Prostate gland (tissue), 2 donors: ENCODE measurements around the gene LZTR1. TPM values are rescaled to one million over a fixed set of nuclear protein-coding genes. Genes with fewer than 3 reads are reported as not detected.
"Not testable (repeated sequence)": the region's sequence is repeated elsewhere in the genome, so short reads cannot be mapped to it uniquely, and the experiment has no call there.

Experiments used
- DNase-seq: peaks from one replicate; pipeline ENCODE4 v3.0.0-alpha.2; 2019; ENCODE audit warnings: low spot score
- H3K27ac ChIP-seq, 2 donors: fragments of 200-600 bp; sonication (generic); 2 replicates each; pipeline ENCODE4 v1.5.1; 2017 to 2019
- H3K27me3 ChIP-seq: fragments of 200-600 bp; sonication (generic); replicated peaks from 2 replicates; pipeline ENCODE4 v1.5.1; 2019; ENCODE audit not compliant: insufficient read depth
- H3K36me3 ChIP-seq, 2 donors: fragments of 200-600 bp; sonication (generic); 1 replicate in 1 of 2; 2 replicates in 1 of 2; pipeline versions ENCODE4 v1.5.1 to v1.8.1; 2017 to 2019
- H3K4me1 ChIP-seq: fragments of 200-600 bp; sonication (generic); replicated peaks from 2 replicates; pipeline ENCODE4 v1.5.1; 2019
- H3K4me3 ChIP-seq, 2 donors: fragments of 200-600 bp; sonication (generic); 2 replicates each; pipeline ENCODE4 v1.5.1; 2017 to 2019
- H3K9me3 ChIP-seq: fragments of 200-600 bp; sonication (generic); 2 replicates; pipeline ENCODE4 v1.5.1; 2017
- POLR2A ChIP-seq: fragments of 450-650 bp; IDR thresholded peaks from one replicate; pipeline ENCODE4 v1.6.1; 2016; ENCODE audit warnings: antibody characterized with exemption, mild to moderate bottlenecking
- POLR2AphosphoS5 ChIP-seq: sonication (generic); formaldehyde crosslinking; IDR thresholded peaks from one replicate; pipeline ENCODE4 v1.6.1; 2017; ENCODE audit warnings: antibody characterized with exemption
- WGBS: methylation state at CpG from one replicate; pipeline ENCODE4 v1.1.5; 2018; 5-methylcytosine and 5-hydroxymethylcytosine counted together
- intact Hi-C: fragments of 100-400 bp; cut with DNase I; formaldehyde crosslinking; loops from one replicate; pipeline ENCODE4 v1.14.2; 2022
- microRNA counts, 2 donors: library from miRNA; unstranded; fragments of <30 nt; microRNA quantifications; one replicate each; lab custom pipeline; 2016 to 2017
- microRNA-seq: library from miRNA; unstranded; fragments of <30 nt; microRNA quantifications from one replicate; pipeline ENCODE4, GENCODE V29; 2016
- small RNA-seq, 2 donors: library from RNA; depleted of rRNA; stranded (forward); fragments of <200 nt; gene quantifications; one replicate each; pipeline ENCODE3, GENCODE V24; 2016
- total RNA-seq, 2 donors: library from RNA; depleted of rRNA; stranded (reverse); fragments of >200 nt; gene quantifications; one replicate each; pipeline ENCODE4 v1.1.0, GENCODE V29; 2016
- TF ChIP-seq, protein P1 (sequence below), 4 experiments: fragments of 200-600 bp in 2 of 4; fragments of 450-650 bp in 2 of 4; sonication (generic) in 2 of 4; IDR thresholded peaks; 1 replicate in 3 of 4; 2 replicates in 1 of 4; pipeline ENCODE4 v1.5.1; 2016 to 2019; ENCODE audit warnings: antibody characterized with exemption in 4 of 4, mild to moderate bottlenecking in 2 of 4, moderate library complexity in 2 of 4

Gene LZTR1
- total RNA-seq, 2 donors from 2014 or later = 41.5 to 48.9 TPM

- TF ChIP-seq POLR2A (no peak), POLR2AphosphoS5 (no peak)
- TF ChIP-seq, protein P1, sequence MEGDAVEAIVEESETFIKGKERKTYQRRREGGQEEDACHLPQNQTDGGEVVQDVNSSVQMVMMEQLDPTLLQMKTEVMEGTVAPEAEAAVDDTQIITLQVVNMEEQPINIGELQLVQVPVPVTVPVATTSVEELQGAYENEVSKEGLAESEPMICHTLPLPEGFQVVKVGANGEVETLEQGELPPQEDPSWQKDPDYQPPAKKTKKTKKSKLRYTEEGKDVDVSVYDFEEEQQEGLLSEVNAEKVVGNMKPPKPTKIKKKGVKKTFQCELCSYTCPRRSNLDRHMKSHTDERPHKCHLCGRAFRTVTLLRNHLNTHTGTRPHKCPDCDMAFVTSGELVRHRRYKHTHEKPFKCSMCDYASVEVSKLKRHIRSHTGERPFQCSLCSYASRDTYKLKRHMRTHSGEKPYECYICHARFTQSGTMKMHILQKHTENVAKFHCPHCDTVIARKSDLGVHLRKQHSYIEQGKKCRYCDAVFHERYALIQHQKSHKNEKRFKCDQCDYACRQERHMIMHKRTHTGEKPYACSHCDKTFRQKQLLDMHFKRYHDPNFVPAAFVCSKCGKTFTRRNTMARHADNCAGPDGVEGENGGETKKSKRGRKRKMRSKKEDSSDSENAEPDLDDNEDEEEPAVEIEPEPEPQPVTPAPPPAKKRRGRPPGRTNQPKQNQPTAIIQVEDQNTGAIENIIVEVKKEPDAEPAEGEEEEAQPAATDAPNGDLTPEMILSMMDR (IDR thresholded peaks at IDR 0.05) = no peak
- WGBS = 29% methylated on average over 15 of the region's 15 CpGs
Observed at GRCh38 chr22:21044931-21045584, 63.0 kb downstream of the LZTR1 start.

DNA sequence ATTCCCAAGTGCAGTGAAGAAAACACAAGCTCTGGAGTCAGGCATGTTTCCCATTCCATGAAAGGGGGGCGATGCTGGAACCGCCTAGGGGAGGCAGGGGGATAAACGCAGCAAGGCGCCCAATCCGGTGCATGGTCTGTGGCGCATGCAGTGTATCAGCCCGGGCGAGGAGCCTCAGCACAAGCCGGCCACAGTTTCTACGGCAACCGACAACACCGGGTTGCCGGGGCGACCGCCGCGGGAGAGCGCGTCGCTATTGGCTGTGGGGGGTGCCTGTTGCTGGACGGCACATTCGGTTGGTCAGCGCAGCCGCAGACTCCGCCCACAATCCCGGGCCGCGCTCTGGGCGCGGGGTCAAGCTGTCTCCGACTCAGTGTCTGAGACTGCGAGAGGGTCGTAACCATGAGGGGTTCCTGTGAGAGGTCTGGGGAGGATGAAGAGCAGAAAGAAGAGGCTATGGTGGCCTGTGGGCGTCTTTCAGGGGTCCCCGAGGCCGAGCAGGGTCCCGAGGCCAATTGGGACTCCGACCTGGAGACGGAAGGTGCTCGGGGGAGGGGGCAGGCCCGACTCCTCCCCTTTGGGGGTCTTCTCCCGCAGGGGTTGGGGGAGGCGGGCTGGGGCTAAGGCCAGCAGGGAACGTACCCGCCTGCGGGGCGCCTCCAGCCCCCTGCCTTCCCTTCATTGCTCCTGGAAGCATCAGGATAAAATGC, 63.6 kb downstream of the LZTR1 start, which contains the start of gene LRRC74B:
Gene LRRC74B, plus strand, starts transcription at position 362 of the 710 bp plus-strand sequence. Its CDS starts 41 bp downstream, at position 403.
- no peak for TF ChIP-seq POLR2A
- TF ChIP-seq POLR2AphosphoS5 = peak; percentile 44
- Histone ChIP-seq H3K36me3 (no peaks in the 10 kb centered on the region), H3K9me3 (no peaks in the 10 kb centered on the region), H3K4me1 (no peaks in the 10 kb centered on the region), H3K27me3 (no peaks in the 10 kb centered on the region), H3K4me3 (peak within 1 kb of the TSS; percentile 21 to 24), H3K27ac (no peak within 1 kb of the TSS)
- WGBS = 6% methylated on average over 45 of the region's 47 CpGs
- intact Hi-C loops = no loop called here
- peak; percentile 80 for DNase-seq

More at GRCh38 chr22:21044931-21045584, 63.0 kb downstream of the LZTR1 start:
- Histone ChIP-seq H3K4me1 (no peaks in the 10 kb centered on the region), H3K4me3 (peak overlapping the region; percentile 21 to 24), H3K9me3 (no peaks in the 10 kb centered on the region), H3K27ac (no peak overlapping the region), H3K36me3 (no peaks in the 10 kb centered on the region), H3K27me3 (no peaks in the 10 kb centered on the region)
- no peak for DNase-seq
- intact Hi-C loops = no loop called here

DNA sequence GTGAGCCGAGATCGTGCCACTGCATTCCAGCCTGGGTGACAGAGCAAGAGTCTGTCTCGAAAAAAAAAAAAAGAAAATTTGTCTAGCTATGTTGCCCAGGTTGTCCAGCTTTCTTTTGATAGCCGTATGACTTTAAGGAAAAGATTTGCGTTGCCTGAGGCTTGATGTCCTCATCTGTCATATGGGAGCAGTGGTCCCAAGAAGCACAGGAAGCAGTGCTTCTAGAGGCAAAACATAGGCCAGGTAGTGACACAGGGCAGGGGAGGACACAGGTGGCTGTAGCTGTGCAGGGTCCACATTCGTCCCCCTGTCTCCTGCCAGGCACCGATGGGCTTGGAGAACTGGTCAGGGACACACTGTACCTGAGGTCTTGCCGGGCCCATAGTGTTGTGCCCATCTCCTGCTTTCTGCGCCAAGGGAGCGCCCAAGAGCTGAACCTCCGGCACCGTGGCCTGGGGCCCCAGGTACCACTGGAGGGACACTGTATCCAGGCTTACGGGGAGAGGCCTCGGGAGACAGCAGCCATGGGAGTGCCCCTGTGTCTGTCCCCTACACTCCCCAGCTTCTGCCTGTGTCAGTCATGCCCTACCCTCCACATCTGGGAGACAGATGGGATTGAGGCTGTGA, 65.1 kb downstream of the LZTR1 start:
- H3K9me3 ChIP-seq = no peaks in the 10 kb centered on the region
- intact Hi-C loops = no loop called here
- no peak overlapping the region for H3K4me3 ChIP-seq
- H3K4me1 ChIP-seq = no peaks in the 10 kb centered on the region
- no peak overlapping the region for H3K27ac ChIP-seq
- 92% methylated on average over 14 of the region's 14 CpGs for WGBS
- TF ChIP-seq POLR2AphosphoS5 (no peak), POLR2A (no peak)
- TF ChIP-seq, protein P1 (IDR thresholded peaks at IDR 0.05) = no peak
- no peaks in the 10 kb centered on the region for H3K36me3 ChIP-seq
- DNase-seq = no peak
- H3K27me3 ChIP-seq = no peaks in the 10 kb centered on the region

GRCh38 chr22:21047730-21048129, 65.6 kb downstream of the LZTR1 start:
- WGBS = 80% methylated on average over 7 of the region's 7 CpGs
- no peak for TF ChIP-seq POLR2A
- H3K36me3 ChIP-seq = no peaks in the 10 kb centered on the region
- H3K4me1 ChIP-seq = no peaks in the 10 kb centered on the region
- H3K27ac ChIP-seq = no peak overlapping the region
- no peaks in the 10 kb centered on the region for H3K27me3 ChIP-seq
- no peak for DNase-seq
- H3K4me3 ChIP-seq = no peak overlapping the region
- intact Hi-C loops = no loop called here
- H3K9me3 ChIP-seq = no peaks in the 10 kb centered on the region

DNA sequence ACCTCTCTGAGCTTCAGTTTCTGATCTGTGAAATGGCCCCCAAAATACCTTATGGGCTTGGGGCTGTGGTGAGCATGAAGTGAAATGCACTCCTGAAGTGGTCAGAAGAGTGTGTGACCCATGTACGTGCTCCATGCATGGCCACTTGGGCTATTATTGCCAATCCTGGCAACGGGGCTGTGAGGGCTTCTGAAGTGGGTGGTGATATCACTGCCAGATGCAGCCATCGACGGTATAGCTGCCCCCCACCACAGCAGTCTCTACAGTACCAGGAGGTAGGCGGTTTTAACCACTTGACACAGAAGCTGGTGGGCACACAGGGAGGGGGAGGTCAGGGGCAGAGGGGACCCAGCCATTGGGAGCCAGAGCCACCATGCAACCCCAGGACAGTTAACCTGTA, 66.4 kb downstream of the LZTR1 start:
- H3K4me1 ChIP-seq, intact Hi-C loops: not testable (repeated sequence)

More for the DNA sequence above, 66.4 kb downstream of the LZTR1 start:
- not testable (repeated sequence) for H3K27me3 ChIP-seq, H3K36me3 ChIP-seq, DNase-seq, H3K4me3 ChIP-seq, H3K27ac ChIP-seq, H3K9me3 ChIP-seq
- WGBS = 88% methylated on average over 5 of the region's 5 CpGs

MicroRNA genes within 50 kb of the gene (microRNA counts, 767-probe panel; counts per million panel counts)
- 0 to 431 counts per million in 2 donors for microRNA hsa-miR-649 (lab: Ali Mortazavi, UCI)

Small RNA genes within 50 kb of the gene (microRNA-seq; reads per million reads assigned to microRNA genes)
- gene MIR649 = not detected

Small RNA genes within 50 kb of the gene (small RNA-seq; reads per million reads assigned to genes)
- gene MIR649 = 0 reads per million in 2 donors

Other genes with a start within 250 kb of the LZTR1 start
- not detected for gene SERPIND1, start 208.2 kb upstream of the LZTR1 start, total RNA-seq
- 100 to 1,000 TPM in 1 of 2 donors, 10 to 100 TPM in 1; 74.2 to 115 TPM for gene PI4KA, start 123.5 kb upstream of the LZTR1 start, total RNA-seq
- gene SNAP29, start 123.3 kb upstream of the LZTR1 start, total RNA-seq = 10 to 100 TPM; 19.1 to 24.1 TPM
- 10 to 100 TPM; 41.6 to 72.0 TPM for gene CRKL, start 64.9 kb upstream of the LZTR1 start, total RNA-seq
- gene AIFM3, start 15.0 kb upstream of the LZTR1 start, total RNA-seq = 1 to 10 TPM; 1.4 to 1.8 TPM
- 10 to 100 TPM; 77.7 to 83.1 TPM for gene THAP7, start 19.8 kb downstream of the LZTR1 start, total RNA-seq
- 1 to 10 TPM; 4.6 to 5.5 TPM for gene P2RX6, start 32.9 kb downstream of the LZTR1 start, total RNA-seq
- gene SLC7A4, start 50.3 kb downstream of the LZTR1 start, total RNA-seq = 10 to 100 TPM; 13.0 to 53.9 TPM
- under 1 TPM in 1 of 2 donors, not detected in 1; 0.45 TPM for gene LRRC74B, start 63.6 kb downstream of the LZTR1 start, total RNA-seq